HG03378 (cell line): ENCODE data around the gene UBQLN4.

Source experiments
- ATAC-seq: cut with Tn5 transposase; IDR thresholded peaks from one replicate; pipeline ENCODE4 v1.9.1; 2021; ENCODE audit warnings: mild to moderate bottlenecking, moderate library complexity; ENCODE audit not compliant: unreplicated experiment

Gene UBQLN4

GRCh38 chr1:156053768-156054499, at the start of gene UBQLN4:
Gene UBQLN4 (minus strand): TSS chr1:156053798. CDS start chr1:156053701, 97 bp downstream.
- ATAC-seq, result peak; percentile 14

- no peak for ATAC-seq
These were observed 49.3 kb upstream of the UBQLN4 start for GRCh38 chr1:156102633-156103511.

- no peak for ATAC-seq
These were observed 48.3 kb upstream of the UBQLN4 start for GRCh38 chr1:156101880-156102279.

- ATAC-seq, result no peak
These were observed 46.8 kb upstream of the UBQLN4 start for GRCh38 chr1:156100205-156100995.

- no peak for ATAC-seq
These were observed 45.7 kb upstream of the UBQLN4 start for GRCh38 chr1:156099282-156099681.

- ATAC-seq, result no peak
These were observed 45.2 kb upstream of the UBQLN4 start for GRCh38 chr1:156098784-156099183.

- ATAC-seq, result no peak
These were observed 44.0 kb upstream of the UBQLN4 start for GRCh38 chr1:156097499-156098178.

- ATAC-seq, result peak; percentile 52
These were observed 43.2 kb upstream of the UBQLN4 start for GRCh38 chr1:156096640-156097391.

GRCh38 chr1:156095906-156096508, 42.4 kb upstream of the UBQLN4 start:
- no peak for ATAC-seq

GRCh38 chr1:156091610-156092009, 38.0 kb upstream of the UBQLN4 start:
- ATAC-seq, result no peak

GRCh38 chr1:156090840-156091188, 37.2 kb upstream of the UBQLN4 start:
- peak; percentile 60 for ATAC-seq

GRCh38 chr1:156090138-156090839, 36.7 kb upstream of the UBQLN4 start:
- ATAC-seq, result no peak

GRCh38 chr1:156089704-156090103, 36.1 kb upstream of the UBQLN4 start:
- no peak for ATAC-seq

GRCh38 chr1:156086256-156086662, 32.7 kb upstream of the UBQLN4 start:
- no peak for ATAC-seq

- no peak for ATAC-seq
These were observed 30.5 kb upstream of the UBQLN4 start for GRCh38 chr1:156083800-156084790.

- ATAC-seq, result no peak
These were observed 28.9 kb upstream of the UBQLN4 start, which contains the start of gene MEX3A for GRCh38 chr1:156082309-156083091. Gene MEX3A (minus strand): TSS chr1:156082465. CDS start chr1:156081998, 467 bp downstream.

- ATAC-seq, result no peak
These were observed 28.3 kb upstream of the UBQLN4 start for GRCh38 chr1:156081917-156082308.
